Measurements from ENCODE around the gene SLC6A7. TPM values are rescaled to one million over a fixed set of nuclear protein-coding genes. Genes with fewer than 3 reads are reported as not detected.

Gene SLC6A7
- polyA plus RNA-seq, 1 experiment: not detected

GRCh38 chr5:150186137-150186536 is 3.7 kb upstream of the SLC6A7 start:
- H3K4me3 ChIP-seq (ENCODE audit: low read depth, low read length): no peak overlapping the region
- peaks cover 33% of the 10 kb centered on the region for H3K27me3 ChIP-seq (ENCODE audit: control insufficient read depth, insufficient read depth, low read length)
- CTCF ChIA-PET: no interaction called here
- POLR2A ChIA-PET: no interaction called here
- no peaks in the 10 kb centered on the region for H3K36me3 ChIP-seq (ENCODE audit: control insufficient read depth, insufficient read depth, low read length)
- no peak for TF ChIP-seq CTCF (IDR thresholded peaks at IDR 0.05; ENCODE audit: insufficient read depth, low read depth, low read length)
- no peak for DNase-seq (ENCODE audit: low read depth)

DNA sequence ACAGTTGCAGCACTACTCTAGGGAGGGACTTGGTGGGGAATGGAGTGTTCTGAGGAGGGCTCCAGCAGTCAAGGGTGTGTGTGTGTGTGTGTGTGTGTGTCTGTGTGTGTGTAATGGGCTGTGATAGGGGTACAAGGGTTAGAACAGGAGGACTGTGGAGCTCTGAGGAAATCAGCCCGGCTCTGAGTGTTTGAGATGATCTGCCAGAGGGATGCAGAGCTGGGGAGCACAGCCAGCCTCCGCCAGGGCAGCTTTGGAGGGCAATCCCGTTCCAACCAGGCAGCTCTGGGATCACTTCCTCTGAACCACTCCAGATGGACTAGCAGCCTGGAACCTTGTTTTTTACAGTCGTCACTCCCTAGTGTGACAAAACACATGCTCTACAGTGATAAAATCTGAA is 3.0 kb upstream of the SLC6A7 start:
- POLR2A ChIA-PET: no interaction called here
- no peaks in the 10 kb centered on the region for H3K36me3 ChIP-seq (ENCODE audit: control insufficient read depth, insufficient read depth, low read length)
- CTCF ChIA-PET: interaction anchor here (1.0 to 1.6 kb wide), 2 partner anchors 11 to 25 kb away, joined by 3 to 5 read pairs; no protein-coding TSS in a partner anchor
- no peak for TF ChIP-seq CTCF (IDR thresholded peaks at IDR 0.05; ENCODE audit: insufficient read depth, low read depth, low read length)
- H3K27me3 ChIP-seq (ENCODE audit: control insufficient read depth, insufficient read depth, low read length): peaks cover 34% of the 10 kb centered on the region
- no peak overlapping the region for H3K4me3 ChIP-seq (ENCODE audit: low read depth, low read length)
- DNase-seq (ENCODE audit: low read depth): no peak

DNA sequence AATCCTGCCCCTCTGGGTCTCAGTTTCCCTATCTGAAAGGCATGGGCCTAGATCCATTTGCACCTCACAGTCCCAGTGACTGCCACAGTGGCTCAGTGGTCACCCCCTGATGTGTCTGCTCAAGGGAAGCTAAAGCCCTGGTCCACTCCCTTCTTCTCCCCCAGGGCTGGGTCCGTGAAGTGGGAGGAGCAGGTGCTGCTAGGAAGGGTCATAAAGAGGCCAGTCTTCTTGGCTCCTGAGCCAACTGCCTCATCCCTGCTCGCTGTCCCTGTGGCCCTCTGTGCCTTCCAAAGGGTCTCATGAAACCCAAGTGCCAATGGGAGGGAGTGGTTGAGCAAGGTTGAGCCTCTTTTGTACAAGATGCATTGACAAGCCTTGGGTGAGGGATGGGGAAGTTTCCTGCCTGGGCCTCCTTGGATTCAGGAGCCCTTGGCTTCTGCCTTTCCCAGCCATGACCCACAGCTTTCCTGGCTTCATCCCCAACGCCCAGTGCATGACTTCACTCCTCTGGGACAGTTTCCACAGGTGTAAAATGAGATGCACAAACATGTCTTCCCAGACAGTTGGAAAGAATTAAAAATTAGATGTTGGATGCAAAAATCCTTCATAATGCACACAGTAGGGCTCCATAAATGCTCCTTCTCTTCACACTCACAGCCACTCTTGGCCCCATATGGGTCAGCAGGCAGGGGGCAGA is 1.6 kb upstream of the SLC6A7 start:
- no peak overlapping the region for H3K4me3 ChIP-seq (ENCODE audit: low read depth, low read length)
- ChIA-PET CTCF (interaction anchor here (0.9 to 1.6 kb wide), 2 partner anchors 12 to 15 kb away, joined by 3 to 5 read pairs; no protein-coding TSS in a partner anchor), POLR2A (no interaction called here)
- TF ChIP-seq CTCF (IDR thresholded peaks at IDR 0.05; ENCODE audit: insufficient read depth, low read depth, low read length): no peak
- H3K27me3 ChIP-seq (ENCODE audit: control insufficient read depth, insufficient read depth, low read length): peaks cover 37% of the 10 kb centered on the region
- no peaks in the 10 kb centered on the region for H3K36me3 ChIP-seq (ENCODE audit: control insufficient read depth, insufficient read depth, low read length)
- no peak for DNase-seq (ENCODE audit: low read depth)

DNA sequence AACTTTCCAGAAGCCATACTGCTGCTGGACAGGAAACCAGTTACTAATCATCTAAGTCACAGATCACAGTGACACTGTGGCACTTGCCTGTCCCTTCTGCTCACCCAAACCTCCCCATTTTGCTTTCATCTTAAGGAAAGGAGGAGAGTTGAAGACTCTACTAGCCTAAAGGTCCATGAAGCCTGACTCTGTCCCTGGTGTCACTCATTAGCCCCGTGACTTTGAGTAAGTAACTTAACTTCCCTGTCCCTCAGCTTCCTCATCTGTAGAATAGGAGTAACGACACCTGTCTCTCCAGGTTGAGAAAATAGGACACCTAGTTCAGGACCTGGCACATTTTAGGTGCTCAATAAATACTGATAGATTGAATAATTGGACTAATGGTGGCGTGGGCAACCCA is 536 bp upstream of the SLC6A7 start:
- CTCF ChIA-PET: interaction anchor here (0.9 to 1.2 kb wide), 2 partner anchors 12 to 16 kb away, joined by 3 to 5 read pairs; no protein-coding TSS in a partner anchor
- peaks cover 37% of the 10 kb centered on the region for H3K27me3 ChIP-seq (ENCODE audit: control insufficient read depth, insufficient read depth, low read length)

More for the DNA sequence above, 536 bp upstream of the SLC6A7 start:
- no peak for TF ChIP-seq CTCF (IDR thresholded peaks at IDR 0.05; ENCODE audit: insufficient read depth, low read depth, low read length)
- Histone ChIP-seq H3K36me3 (ENCODE audit: control insufficient read depth, insufficient read depth, low read length) (no peaks in the 10 kb centered on the region), H3K4me3 (ENCODE audit: low read depth, low read length) (no peak overlapping the region)
- DNase-seq (ENCODE audit: low read depth): no peak
- POLR2A ChIA-PET: no interaction called here
